ENCODE measurements around the gene GGTA1. TPM values are rescaled to one million over a fixed set of nuclear protein-coding genes. Genes with fewer than 3 reads are reported as not detected.

The GGTA1 gene
- total and polyA plus RNA-seq, 4 donors, result 2.4 to 3.3 (median 2.8) TPM

DNA sequence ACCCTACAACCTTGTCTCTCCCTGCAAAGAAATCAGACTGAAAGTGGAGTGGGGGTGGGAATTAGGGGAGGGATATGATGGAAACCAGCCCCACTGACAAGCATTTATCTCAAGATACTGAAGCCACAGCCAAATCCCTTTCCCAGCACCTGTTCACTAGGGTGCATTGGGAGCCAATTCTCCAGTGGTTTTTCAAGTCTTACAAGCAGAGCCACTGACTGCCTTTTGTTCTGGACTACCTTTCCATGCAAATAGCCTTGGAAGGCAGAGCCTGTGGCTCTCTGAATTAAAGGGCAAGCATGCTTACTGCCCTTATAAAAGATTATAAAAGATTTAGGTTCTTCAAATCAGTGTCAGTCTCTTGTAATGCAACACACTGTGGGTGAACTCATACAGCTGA lies 8.8 kb upstream of the GGTA1 start:
- Histone ChIP-seq H3K27ac (ENCODE audit: low read depth in 1 of 2, low read length in 2 of 2) (no peak overlapping the region), H3K9ac (ENCODE audit: low read depth in 1 of 2, low read length in 2 of 2) (no peak overlapping the region), H3K36me3 (ENCODE audit: control insufficient read depth in 4 of 4, insufficient read depth in 3 of 4, low read depth in 1 of 4, low read length in 3 of 4) (no peaks in the 10 kb centered on the region), H3K9me3 (ENCODE audit: control insufficient read depth in 4 of 4, low read length in 3 of 4) (no peaks in the 10 kb centered on the region), H3K4me3 (ENCODE audit: low read depth in 1 of 3, low read length in 3 of 3) (no peak overlapping the region), H3K4me1 (ENCODE audit: control insufficient read depth in 4 of 4, insufficient read depth in 4 of 4, low read length in 3 of 4) (no peaks in the 10 kb centered on the region), H3K27me3 (ENCODE audit: control insufficient read depth in 4 of 4, insufficient read depth in 4 of 4, low read length in 3 of 4) (no peaks in the 10 kb centered on the region)
- no peak for DNase-seq (ENCODE audit: low spot score)
- TF ChIP-seq, protein P1, sequence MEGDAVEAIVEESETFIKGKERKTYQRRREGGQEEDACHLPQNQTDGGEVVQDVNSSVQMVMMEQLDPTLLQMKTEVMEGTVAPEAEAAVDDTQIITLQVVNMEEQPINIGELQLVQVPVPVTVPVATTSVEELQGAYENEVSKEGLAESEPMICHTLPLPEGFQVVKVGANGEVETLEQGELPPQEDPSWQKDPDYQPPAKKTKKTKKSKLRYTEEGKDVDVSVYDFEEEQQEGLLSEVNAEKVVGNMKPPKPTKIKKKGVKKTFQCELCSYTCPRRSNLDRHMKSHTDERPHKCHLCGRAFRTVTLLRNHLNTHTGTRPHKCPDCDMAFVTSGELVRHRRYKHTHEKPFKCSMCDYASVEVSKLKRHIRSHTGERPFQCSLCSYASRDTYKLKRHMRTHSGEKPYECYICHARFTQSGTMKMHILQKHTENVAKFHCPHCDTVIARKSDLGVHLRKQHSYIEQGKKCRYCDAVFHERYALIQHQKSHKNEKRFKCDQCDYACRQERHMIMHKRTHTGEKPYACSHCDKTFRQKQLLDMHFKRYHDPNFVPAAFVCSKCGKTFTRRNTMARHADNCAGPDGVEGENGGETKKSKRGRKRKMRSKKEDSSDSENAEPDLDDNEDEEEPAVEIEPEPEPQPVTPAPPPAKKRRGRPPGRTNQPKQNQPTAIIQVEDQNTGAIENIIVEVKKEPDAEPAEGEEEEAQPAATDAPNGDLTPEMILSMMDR (IDR thresholded peaks at IDR 0.05; ENCODE audit: low read depth, low read length, missing input control), result no peak
- TF ChIP-seq TAF1 (conservative IDR thresholded peaks at IDR 0.05) (no peak), RAD21 (IDR thresholded peaks at IDR 0.05) (no peak), FOXA1 (IDR thresholded peaks at IDR 0.05) (no peak), YY1 (IDR thresholded peaks at IDR 0.05) (no peak), HNF4A (conservative IDR thresholded peaks at IDR 0.05) (no peak), REST (IDR thresholded peaks at IDR 0.05) (no peak), RXRA (IDR thresholded peaks at IDR 0.05) (no peak), GABPA (IDR thresholded peaks at IDR 0.05 in 1 of 2, conservative IDR thresholded peaks at IDR 0.05 in 1 of 2) (no peak), JUND (IDR thresholded peaks at IDR 0.05) (no peak), FOXA2 (IDR thresholded peaks at IDR 0.05) (no peak), SP1 (IDR thresholded peaks at IDR 0.05) (no peak), ATF3 (IDR thresholded peaks at IDR 0.05) (no peak), EGR1 (IDR thresholded peaks at IDR 0.05; ENCODE audit: low read depth in 2 of 2) (no peak)
- TF ChIP-seq, protein P2, sequence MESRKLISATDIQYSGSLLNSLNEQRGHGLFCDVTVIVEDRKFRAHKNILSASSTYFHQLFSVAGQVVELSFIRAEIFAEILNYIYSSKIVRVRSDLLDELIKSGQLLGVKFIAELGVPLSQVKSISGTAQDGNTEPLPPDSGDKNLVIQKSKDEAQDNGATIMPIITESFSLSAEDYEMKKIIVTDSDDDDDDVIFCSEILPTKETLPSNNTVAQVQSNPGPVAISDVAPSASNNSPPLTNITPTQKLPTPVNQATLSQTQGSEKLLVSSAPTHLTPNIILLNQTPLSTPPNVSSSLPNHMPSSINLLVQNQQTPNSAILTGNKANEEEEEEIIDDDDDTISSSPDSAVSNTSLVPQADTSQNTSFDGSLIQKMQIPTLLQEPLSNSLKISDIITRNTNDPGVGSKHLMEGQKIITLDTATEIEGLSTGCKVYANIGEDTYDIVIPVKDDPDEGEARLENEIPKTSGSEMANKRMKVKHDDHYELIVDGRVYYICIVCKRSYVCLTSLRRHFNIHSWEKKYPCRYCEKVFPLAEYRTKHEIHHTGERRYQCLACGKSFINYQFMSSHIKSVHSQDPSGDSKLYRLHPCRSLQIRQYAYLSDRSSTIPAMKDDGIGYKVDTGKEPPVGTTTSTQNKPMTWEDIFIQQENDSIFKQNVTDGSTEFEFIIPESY (IDR thresholded peaks at IDR 0.05), result no peak
- TF ChIP-seq, protein P3, sequence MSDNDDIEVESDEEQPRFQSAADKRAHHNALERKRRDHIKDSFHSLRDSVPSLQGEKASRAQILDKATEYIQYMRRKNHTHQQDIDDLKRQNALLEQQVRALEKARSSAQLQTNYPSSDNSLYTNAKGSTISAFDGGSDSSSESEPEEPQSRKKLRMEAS (IDR thresholded peaks at IDR 0.05), result no peak
